H1 (cell line): ENCODE data around the gene FOXO4.

Source experiments
- CEBPB ChIP-seq: IDR thresholded peaks from 2 replicates; pipeline ENCODE4 v1.6.1; 2012; ENCODE audit warnings: low read depth, low read length
- CTCF ChIP-seq, 3 experiments: IDR thresholded peaks; 1 replicate in 2 of 3; 2 replicates in 1 of 3; pipeline versions ENCODE4 v1.5.1 to v1.6.1; 2011; ENCODE audit warnings: low read length in 3 of 3, mild to moderate bottlenecking in 3 of 3, inconsistent platforms in 2 of 3, low read depth in 1 of 3, moderate library complexity in 1 of 3; ENCODE audit not compliant: insufficient read depth in 1 of 3; ENCODE audit errors: control extremely low read depth in 1 of 3

GRCh38 chrX:71053217-71053621, 42.4 kb upstream of the FOXO4 start:
- TF ChIP-seq CEBPB: no peak
- TF ChIP-seq CTCF (IDR thresholded peaks at IDR 0.05; ENCODE audit: control extremely low read depth in 1 of 3, insufficient read depth in 1 of 3, low read depth in 1 of 3, low read length in 3 of 3): no peak
